Stimulated activated CD4-positive, alpha-beta T cell treated with anti-CD3 and anti-CD28 coated beads, Interleukin-15, amount 100 ng/mL, for 1 hour (primary cell): ENCODE measurements around the gene UBFD1.
"Not testable (repeated sequence)": the region's sequence is repeated elsewhere in the genome, so short reads cannot be mapped to it uniquely, and the experiment has no call there.

Source experiments
- DNase-seq, 2 donors: peaks; one replicate each; pipeline ENCODE4 v3.0.0-alpha.2; 2020; ENCODE audit warnings: low read depth in 1 of 2, low spot score in 1 of 2

Gene UBFD1, protein sequence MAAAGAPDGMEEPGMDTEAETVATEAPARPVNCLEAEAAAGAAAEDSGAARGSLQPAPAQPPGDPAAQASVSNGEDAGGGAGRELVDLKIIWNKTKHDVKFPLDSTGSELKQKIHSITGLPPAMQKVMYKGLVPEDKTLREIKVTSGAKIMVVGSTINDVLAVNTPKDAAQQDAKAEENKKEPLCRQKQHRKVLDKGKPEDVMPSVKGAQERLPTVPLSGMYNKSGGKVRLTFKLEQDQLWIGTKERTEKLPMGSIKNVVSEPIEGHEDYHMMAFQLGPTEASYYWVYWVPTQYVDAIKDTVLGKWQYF

GRCh38 chr16:23556881-23557778 lies at the start of gene UBFD1, which contains the start of gene EARS2:
Gene UBFD1, plus strand, starts transcription at chr16:23557727. Its CDS starts 16 bp downstream, at chr16:23557743.
Gene EARS2, minus strand, starts transcription at chr16:23557350. Its CDS starts 7 bp downstream, at chr16:23557343.
- DNase-seq = peak; percentile 90 to 97

DNA sequence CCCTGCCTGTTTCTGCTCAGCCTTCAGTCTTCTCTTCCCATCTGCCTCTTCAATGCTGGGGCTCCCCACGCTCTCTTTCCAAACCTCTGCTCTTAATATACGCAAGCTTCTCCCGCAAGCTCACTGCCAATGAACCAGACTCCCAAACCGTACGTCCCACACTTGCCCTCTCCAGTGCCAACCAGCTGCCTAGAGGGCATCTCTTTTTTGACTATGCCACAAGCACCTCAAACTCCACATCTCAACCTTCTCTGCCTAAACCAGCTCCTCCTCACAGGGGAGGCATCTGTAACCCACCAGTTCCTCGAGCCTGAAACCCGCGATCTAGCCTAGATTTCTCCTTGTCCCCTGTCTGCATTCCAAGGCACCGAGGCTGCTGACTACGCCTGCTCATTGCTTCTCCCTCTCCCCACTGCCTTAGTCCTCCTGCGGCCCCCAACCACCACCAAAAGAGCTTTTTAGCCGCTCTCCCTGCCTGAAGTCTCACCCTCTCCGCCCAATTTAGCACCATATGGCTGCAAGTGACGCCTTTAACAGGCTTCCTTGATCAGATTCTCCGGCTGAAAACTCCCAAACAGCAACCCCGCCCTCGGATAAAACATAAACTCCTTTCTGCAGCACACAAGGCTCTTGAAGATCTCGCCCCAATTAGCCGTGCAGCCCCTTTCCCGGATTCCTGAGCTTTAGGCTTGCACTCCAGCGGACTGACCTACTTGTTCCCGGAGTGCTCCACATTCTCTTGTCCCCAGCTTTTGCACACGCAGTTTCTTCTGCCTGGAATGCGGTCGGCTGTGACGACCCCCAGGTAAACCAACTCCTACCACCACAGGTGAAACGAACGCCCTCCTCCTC lies 48.7 kb upstream of the UBFD1 start:
- DNase-seq = no peak

GRCh38 chr16:23509441-23509754 lies 48.1 kb upstream of the UBFD1 start:
- no peak for DNase-seq

DNA sequence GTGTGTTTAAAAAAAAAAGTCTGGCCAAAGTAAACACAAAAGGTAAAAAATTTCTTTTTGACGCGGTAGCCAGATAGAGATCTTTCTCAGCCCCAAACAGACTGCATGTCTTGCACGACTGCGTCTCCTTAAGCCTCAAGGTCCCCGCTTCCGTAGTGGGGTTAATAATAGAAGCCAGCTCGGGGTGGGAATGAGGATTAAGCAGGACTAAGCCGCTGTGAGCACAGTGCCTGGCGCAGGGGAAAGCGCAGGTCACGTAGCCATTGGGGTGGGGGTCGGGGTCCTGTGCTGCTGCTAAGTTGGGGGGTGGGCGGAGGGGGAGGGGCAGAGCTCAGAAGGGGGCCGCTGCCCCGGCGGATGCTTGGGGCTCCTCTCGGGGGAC lies 47.8 kb upstream of the UBFD1 start:
- no peak for DNase-seq

DNA sequence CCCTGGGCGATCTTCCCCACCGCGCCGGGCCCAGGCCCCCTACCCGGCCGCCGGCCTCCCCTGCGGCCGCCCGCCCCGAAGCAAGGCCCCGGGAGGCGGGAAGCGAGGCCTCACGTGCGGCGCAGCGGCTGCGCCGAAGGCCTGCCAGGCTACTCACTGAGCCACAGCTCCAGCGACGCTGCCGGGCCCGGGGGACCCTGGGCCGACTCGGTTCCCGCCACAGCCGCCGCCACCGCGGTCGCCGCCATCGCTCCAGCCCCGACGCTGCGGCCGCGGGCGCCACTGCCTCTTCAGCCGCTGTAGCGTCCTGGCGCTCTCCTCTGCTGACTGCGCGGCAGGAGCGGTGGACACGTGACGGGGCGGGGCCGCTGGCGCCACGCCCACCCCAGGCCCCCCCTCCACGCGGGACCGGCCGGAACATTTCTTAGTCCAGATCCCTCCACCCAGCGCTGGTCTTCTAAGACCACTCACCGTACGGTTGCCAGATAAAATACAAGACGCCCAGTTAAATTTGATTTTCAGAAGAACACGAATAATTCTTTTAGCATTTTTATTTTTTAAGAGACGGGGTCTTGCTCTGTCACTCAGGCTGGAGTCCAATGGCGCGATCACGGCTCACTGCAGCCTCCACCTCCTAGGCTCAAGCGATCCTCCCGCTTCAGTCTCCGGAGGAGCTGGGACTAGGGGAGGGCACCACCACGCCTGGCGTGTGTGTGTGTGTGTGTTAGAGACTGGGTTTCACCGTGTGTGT lies 47.2 kb upstream of the UBFD1 start, which contains the start of gene GGA2:
TSS of gene GGA2 (minus strand) at position 331 of the 751 bp plus-strand sequence. CDS start at position 248, 83 bp downstream.
- peak; percentile 66 to 78 for DNase-seq

DNA sequence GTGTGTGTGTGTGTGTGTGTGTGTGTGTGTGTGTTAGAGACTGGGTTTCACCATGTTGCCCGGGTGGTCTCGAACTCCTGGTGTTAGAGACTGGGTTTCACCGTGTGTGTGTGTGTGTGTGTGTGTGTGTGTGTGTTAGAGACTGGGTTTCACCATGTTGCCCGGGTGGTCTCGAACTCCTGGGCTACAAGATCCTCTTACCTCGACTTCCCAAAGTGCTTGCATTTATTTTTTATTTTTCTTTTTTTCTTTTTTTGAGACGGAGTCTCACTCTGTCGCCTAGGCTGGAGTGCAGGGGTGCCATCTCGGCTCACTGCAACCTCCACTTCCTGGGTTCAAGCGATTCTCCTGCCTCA lies 46.6 kb upstream of the UBFD1 start:
- not testable (repeated sequence) for DNase-seq

DNA sequence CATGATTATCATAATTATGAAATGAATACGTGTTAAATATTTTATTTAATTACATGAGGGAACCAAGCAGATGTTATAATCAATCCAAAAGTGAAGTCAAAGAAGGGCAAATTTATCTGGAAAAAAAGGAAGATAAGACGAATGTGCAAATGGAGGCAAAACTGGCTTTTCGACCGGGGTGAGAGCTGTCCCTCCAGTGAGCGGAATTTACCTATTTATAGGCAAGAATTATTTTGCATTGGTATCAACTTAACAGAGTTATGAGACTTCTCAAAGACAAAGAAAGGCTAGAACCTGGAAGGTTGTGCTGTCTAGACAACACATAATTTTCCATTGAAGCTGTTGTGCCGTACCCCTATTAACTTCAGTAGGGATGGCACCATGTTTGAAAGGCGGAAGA lies 45.8 kb upstream of the UBFD1 start:
- no peak for DNase-seq

GRCh38 chr16:23512168-23512695 lies 45.3 kb upstream of the UBFD1 start:
- no peak for DNase-seq

DNA sequence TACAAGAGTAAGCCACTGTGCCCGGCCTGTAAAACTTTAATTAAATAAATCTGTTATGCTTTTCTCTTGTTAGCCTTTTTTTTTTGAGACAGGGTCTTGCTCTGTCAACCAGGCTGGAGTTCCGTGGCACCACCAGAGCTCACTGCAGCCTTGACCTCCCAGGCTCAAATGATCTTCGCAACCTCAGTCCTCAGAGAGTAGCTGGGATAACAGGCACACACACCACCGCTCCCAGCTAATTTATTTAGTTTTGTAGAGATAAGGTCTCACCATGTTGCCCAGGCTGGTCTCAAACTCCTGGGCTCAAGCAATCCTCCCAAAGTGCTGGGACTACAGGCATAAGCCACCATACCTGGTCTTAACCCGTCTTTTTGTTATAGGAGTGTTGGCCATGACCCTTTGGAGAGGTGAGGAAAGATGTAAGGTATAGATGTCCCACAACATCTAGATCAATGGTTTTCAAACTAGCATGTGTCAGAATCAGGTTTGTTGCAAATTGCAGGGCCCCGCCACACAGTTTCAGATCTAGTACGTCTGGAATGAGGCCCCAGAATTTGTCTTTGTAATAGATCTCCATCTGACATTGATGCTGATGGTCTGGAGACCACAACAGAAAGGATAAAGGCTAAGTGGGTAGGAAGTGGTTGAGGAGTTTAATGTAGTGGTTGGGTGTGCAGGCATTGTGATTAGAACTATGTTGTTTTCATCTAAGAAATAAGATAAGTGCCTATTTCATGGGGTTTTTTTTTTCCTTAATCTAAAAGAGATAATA lies 43.0 kb upstream of the UBFD1 start:
- no peak for DNase-seq

DNA sequence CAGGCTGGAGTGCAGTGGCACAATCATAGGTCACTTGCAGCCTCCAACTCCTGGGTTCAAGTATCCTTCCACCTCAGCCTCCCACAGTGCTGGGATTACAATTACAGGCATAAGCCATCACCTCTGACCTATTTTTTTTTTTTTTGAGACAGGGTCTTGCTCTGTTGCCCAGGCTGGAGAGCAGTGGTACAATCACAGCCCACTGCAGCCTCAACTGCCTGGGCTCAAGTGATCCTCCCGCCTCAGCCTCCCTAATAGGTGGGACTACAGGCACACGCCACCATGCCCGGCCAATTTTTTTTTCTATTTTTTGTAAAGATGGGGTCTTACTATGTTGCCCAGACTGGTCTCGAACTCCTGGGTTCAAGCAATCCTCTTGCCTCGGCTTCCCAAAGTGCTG lies 41.6 kb upstream of the UBFD1 start:
- no peak for DNase-seq

- DNase-seq = no peak
These were observed 41.0 kb upstream of the UBFD1 start for GRCh38 chr16:23516366-23517137.

DNA sequence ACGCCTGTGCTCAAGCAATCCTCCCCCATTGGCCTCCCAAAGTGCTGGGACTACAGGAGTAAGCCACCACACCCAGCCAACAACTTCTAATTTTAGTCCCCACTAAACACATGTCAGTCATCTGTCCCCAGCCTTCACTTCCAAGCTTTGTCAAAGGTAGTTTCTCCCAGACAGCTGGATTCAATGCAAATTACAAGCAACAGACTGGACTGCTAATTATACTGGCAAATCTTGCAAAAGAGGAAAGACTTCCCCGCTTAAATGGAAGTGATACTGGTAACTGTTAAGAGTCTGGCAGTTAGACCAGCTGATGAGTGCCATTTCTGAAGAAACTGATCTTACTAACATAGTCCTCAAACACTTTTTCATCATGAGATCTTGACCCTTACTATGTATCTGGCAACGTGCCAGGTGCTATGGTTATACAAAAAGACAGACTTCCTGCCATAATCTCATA lies 39.1 kb upstream of the UBFD1 start:
- DNase-seq = no peak

DNA sequence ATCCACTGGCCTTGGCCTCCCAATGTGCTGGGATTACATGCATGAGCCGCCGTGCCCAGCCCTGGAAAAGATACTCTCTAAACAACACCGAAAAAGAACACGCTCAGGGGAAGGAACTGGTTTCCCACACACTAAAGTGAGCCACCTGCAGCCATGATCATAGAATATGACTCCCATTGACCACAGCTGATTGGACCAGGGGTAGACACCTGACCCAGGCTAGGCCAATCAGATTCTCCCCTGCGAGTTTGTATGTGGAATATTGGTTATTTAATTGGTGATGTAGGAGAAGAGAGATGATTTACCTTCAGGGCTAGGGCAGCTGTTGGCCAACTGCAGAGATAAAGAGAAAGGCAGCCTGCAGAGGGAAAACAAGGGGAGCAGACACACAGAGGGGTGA lies 38.2 kb upstream of the UBFD1 start:
- DNase-seq = no peak

GRCh38 chr16:23520500-23520899 lies 37.0 kb upstream of the UBFD1 start:
- no peak for DNase-seq

- no peak for DNase-seq
These were observed 36.3 kb upstream of the UBFD1 start for GRCh38 chr16:23521037-23521743.

- no peak for DNase-seq
These were observed 35.6 kb upstream of the UBFD1 start for GRCh38 chr16:23521965-23522364.

DNA sequence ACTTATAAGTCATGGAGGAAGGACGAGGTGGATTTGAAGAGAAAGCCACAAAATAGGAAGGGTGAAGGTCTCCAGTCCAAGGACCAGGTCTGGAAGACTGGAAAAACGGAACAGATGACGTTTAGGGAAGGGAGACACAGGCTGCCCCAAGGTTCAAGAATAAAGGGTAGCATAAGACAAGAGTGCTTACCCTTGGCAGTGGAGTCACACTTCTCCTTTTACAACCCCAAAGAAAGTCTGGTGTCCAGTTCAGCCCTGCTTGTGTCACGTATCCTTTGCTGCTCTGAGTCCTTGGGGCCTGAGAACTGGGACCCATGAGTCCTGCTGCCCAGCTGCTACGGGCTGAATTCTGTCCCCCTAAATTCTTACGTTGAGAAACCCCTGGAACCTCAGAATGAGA lies 34.2 kb upstream of the UBFD1 start:
- DNase-seq = no peak

- DNase-seq = no peak
These were observed 33.6 kb upstream of the UBFD1 start for GRCh38 chr16:23523876-23524385.
